ENCODE data around the gene PCDH12.

PCDH12 gene

DNA sequence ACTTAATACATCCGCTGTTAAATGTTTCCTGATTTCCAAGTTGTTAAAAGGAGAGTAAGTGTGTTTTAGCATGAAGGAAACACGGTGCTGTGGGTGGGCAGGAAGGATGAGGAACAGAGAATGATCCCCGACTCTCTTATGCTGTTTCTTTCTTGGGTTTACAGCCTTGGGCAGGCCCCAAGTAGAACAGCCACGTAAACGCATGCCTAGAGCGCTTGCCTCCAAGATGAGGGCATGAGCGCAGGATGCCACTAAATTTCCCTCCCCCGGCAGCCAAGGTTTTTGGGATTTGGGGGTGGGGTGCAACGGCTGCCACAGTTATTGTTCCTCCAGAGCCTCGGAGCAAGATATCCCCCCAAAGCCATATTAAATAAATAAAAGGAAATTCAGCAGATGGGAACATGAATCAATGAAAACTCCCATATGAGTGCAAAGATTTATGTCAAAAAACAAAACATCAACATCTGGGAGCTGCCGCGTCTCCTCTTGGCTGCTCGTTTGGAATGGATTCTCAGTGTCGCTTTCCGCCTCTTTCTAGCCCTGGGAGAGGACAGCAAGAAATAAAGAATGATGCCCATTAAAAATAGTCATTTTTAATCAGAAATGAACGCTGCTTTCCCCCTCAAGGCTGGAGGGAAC lies 44.3 kb downstream of the PCDH12 start:
- H3K27ac ChIP-seq: no peak overlapping the region
- DNase-seq (ENCODE audit: low read depth, low spot score): no peak

DNA sequence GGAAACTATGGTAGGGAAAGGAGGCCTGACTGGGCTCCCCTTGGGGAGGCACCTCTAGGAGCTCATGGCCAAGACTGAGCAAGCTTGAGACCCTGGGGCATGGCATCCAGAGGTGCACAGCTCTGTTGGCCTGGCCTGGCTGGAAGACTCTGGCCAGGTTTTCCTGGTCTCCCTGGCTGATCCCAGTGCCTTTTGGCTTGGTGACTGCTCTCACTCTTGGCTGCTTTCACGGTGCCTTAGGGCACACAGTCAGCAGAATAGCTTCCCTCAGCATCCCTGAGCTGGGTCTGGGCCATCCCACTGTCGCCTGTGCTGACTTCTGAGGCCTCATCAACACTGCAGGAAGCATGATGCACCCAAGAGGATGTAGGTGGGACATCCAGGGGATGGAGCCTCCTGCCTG lies 47.7 kb downstream of the PCDH12 start:
- no peak overlapping the region for H3K27ac ChIP-seq

DNA sequence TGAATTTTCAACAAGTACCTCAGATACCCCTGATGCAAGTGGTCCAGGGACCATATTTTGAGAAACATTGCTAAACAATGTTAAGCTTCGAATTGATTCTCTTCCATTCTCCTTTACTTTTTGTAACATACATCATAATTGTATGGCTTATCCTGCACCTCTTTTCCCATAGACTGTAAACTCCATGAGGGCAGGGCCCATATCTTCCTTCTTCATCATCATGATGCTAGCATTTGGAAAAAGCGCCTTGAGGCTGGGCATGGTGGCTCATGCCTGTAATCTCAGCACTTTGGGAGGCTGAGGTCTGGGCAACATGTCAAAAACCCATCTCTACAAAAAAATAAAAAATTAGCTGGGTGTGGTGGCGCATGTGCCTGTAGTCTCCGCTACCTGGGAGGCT lies 48.8 kb downstream of the PCDH12 start:
- H3K27ac ChIP-seq: no peak overlapping the region
- no peak for DNase-seq (ENCODE audit: low read depth, low spot score)

More for the DNA sequence above, 47.7 kb downstream of the PCDH12 start:
- no peak for DNase-seq (ENCODE audit: low read depth, low spot score)

DNA sequence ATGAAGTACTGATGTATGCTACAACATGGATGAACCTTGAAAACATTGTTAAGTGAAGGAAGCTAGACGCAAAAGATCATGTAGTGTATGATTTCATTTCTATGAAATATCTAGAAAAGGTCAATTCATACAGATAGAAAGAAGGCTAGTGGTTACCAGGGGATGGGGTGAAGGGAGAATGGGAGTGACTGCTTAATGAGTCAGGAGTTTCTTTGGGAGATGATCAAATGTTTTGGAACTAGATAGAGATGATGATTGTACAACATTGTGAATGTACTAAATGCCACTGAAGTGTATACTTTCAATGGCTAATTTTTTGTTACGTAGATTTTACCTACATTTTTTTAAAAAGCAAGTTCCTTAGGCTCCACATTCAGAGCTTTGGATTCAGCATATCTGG lies 49.2 kb downstream of the PCDH12 start:
- H3K27ac ChIP-seq: no peak overlapping the region
- DNase-seq (ENCODE audit: low read depth, low spot score): no peak

DNA sequence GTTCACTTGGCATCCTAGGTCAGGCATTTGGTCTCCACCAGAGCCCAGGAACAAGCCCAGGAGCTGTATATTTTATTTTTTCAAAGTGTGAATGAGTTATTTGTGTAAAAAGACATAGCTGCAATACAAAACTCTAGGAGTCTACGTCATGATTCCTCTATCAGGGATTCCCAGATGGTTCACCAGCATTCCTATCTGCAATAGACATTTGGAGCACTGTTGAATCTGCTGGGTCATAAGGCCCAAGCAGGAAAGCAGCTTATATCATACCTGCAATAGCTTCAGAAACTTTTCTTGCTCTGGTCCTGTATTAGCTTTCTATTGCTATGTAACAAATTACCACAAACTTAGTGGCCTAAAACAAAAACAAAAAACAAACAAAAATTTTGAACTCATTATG lies 51.0 kb downstream of the PCDH12 start:
- DNase-seq (ENCODE audit: low read depth, low spot score): no peak

DNA sequence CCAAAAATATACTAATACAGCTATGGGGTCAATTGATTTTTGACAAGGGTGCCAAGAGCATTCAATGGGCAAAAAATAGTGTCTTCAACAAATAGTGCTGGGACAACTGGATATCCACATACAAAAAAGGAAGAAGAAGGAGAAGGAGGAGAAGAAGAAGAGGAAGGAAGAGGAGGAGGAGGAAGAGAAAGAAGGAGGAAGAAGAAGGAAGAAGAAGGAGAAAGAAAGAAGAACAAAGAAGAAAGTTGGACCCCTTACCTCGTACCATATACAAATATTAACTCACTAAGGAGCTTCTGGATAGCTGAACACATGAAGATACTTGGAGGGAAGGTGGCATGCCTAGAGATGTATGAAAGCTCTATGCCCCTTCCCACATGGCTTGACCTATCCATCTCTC lies 51.5 kb downstream of the PCDH12 start:
- no peak overlapping the region for H3K27ac ChIP-seq
- DNase-seq (ENCODE audit: low read depth, low spot score): no peak

More for the DNA sequence above, 51.0 kb downstream of the PCDH12 start:
- no peak overlapping the region for H3K27ac ChIP-seq

DNA sequence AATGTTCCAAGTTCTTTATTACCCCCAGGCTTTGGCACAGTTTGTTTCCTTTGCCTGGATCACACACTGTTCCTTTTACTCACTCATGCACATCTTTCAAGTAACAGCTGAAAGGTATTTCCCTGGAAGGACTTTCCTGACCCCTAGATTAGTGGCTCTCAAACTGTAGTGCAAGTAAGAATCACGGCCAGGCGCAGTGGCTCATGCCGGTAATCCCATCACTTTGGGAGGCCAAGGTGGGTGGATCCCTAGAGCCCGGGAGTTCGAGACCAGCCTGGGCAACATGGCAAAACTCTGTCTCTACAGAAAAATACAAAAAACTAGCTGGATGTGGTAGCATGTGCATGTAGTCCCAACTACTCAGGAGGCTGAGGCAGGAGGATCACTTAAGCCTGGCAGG lies 53.5 kb downstream of the PCDH12 start:
- no peak overlapping the region for H3K27ac ChIP-seq
- no peak for DNase-seq (ENCODE audit: low read depth, low spot score)

DNA sequence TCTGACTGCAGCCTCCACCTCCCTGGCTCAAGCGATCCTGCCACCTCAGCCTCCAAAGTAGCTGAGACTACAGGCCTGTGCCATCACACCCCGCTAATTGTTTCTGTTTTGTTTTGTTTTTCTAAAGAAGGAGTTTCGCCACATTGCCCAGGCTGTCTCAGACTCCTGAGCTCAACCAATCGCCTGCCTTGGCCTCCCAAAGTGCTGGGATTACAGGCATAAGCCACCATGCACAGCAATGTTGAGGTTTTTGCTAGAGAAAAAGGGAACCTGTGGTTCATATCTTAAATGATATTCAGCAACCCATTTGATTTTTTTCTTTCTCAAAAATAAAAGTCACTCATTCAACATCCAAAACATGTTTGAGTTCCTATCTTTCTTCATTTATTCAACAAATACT lies 54.7 kb downstream of the PCDH12 start:
- no peak for DNase-seq (ENCODE audit: low read depth, low spot score)
- H3K27ac ChIP-seq: no peak overlapping the region

DNA sequence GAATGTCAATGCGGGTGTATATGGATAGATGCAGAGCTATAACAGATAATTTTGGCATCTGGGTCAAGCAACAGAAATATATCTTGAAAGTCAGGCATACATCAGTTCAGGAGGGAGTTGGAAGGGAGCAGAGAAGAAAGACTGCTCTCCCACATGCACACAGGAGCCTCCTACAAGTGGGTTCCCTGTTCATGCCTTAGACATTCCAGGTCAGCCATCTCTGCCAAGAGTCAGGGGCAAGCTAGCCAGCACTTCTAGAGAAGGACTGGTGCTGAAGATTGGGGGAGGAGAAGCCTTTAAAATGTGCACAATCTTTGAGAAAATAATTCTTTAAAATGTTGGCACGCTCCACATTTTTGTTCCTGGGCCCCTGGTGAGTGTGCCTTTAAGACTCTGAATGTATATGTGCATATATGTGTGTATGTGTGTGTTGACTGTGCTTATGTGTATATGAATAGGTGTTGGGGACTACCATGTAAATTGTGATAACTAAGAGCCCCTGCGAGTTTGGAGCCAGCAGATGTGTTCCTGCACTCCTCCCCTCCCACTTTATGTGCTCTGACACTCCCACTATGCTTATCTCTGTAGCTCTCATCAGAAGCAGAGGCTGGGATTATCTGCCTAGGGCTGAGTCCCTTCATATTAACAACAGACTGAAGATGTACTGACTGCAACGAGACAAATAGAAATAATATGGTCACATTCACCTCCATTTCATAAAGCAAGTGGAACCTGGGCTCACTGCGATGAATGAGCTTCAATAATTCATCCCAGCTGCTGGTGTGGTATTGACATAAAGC lies 55.8 kb downstream of the PCDH12 start:
- DNase-seq (ENCODE audit: low read depth, low spot score): no peak

DNA sequence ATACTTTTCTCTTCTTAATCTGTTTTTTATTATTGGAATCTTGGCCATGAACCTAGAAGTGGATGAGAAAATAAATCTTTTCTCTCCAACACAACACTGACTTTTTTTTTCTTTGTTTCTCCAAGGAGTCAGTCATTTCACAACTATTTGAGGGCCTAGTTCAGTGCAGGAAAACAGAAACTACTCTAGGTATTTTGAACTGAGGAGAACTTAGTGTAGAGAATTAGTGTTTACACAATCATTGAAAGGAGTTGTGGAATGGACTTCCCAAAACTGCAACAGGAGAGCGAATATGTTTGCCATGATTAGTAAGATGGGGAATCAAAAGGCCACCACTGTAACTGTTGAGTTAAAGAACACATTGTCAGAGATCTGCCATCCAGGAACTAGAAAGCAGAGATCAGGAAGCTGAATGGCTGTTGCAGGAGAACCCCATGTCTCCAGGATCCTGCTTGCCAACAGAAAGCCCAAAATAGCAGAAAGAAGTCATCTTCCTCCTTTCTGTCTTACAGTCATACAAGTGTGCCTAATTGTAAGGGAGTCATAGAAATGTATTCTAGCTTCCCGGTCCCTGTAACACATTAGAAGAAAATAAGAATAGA lies 59.5 kb downstream of the PCDH12 start:
- DNase-seq (ENCODE audit: low read depth, low spot score): no peak
- no peak overlapping the region for H3K27ac ChIP-seq

More for the DNA sequence above, 55.8 kb downstream of the PCDH12 start:
- H3K27ac ChIP-seq: no peak overlapping the region

DNA sequence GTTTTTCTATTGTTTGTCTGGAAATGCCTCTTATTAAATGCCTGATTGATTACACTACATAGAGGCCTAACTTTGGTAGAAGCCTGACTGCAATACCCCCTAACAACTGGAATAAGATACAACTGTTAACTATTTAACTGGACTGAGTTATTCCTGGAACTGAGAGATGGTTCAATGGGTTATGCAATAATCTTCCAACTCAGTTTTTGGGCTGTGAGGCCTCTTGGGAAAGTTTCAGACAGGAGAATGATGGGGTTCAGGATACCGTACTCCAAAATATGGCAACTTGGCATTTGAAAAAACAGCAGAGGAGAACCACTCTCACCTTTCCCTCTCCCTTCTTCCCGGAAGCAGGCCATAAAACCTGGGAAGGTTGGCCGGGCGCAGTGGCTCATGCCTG lies 60.6 kb downstream of the PCDH12 start:
- H3K27ac ChIP-seq: no peak overlapping the region
- DNase-seq (ENCODE audit: low read depth, low spot score): no peak
